NCI-H1417 treated with DMSO at 0.1 percent for 48 hours (cell line): ENCODE results near the gene RAB40AL.
"Not testable (repeated sequence)": the region's sequence is repeated elsewhere in the genome, so short reads cannot be mapped to it uniquely, and the experiment has no call there.

Experiments
- DNase-seq: peaks from one replicate; lab custom pipeline; 2025; lab: John Stamatoyannopoulos, UW

The RAB40AL gene, protein sequence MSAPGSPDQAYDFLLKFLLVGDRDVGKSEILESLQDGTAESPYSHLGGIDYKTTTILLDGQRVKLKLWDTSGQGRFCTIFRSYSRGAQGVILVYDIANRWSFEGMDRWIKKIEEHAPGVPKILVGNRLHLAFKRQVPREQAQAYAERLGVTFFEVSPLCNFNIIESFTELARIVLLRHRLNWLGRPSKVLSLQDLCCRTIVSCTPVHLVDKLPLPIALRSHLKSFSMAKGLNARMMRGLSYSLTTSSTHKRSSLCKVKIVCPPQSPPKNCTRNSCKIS

DNA sequence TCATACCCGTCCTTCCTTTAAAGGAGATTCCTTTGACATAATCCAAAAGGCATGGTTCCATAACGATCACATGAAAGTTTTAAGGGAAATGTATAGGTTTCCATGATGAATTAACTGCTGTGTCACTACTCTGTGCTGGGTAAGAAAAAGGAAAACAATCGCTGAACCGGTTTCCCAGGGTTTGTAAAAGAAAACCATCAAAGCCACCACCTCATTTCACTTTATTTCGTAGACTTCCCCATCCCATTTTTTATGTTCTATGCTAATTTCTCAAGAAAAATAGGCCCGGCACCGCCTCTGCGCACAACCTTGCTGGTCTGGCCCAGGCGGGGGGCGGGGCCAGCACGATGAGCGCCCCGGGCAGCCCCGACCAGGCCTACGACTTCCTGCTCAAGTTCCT lies at the start of gene RAB40AL:
Gene RAB40AL (plus strand): TSS at position 301 of the 400 bp plus-strand sequence. CDS start 47 bp downstream, at position 348.
- not testable (repeated sequence) for DNase-seq

DNA sequence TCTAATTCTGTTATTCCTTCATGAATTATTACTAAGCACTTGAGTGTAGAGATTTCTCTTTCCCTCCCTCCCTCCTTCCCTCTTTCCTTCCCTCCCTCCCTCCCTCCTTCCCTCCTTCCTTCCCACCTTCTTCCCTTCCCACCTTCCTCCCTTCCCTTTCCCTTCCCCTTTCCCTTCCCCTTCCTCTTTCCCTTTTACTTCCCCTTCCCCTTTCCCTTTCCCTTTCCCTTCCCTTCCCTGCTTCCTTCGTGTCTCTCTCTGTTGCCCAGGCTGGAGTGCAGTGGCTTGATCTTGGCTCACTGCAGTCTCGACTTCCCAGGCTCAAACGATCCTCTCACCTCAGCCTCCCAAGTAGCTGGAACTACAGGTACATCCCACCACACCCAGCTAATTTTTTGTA lies 49.4 kb upstream of the RAB40AL start:
- no peak for DNase-seq

GRCh38 chrX:102892103-102892502 lies 45.0 kb upstream of the RAB40AL start:
- DNase-seq: no peak

DNA sequence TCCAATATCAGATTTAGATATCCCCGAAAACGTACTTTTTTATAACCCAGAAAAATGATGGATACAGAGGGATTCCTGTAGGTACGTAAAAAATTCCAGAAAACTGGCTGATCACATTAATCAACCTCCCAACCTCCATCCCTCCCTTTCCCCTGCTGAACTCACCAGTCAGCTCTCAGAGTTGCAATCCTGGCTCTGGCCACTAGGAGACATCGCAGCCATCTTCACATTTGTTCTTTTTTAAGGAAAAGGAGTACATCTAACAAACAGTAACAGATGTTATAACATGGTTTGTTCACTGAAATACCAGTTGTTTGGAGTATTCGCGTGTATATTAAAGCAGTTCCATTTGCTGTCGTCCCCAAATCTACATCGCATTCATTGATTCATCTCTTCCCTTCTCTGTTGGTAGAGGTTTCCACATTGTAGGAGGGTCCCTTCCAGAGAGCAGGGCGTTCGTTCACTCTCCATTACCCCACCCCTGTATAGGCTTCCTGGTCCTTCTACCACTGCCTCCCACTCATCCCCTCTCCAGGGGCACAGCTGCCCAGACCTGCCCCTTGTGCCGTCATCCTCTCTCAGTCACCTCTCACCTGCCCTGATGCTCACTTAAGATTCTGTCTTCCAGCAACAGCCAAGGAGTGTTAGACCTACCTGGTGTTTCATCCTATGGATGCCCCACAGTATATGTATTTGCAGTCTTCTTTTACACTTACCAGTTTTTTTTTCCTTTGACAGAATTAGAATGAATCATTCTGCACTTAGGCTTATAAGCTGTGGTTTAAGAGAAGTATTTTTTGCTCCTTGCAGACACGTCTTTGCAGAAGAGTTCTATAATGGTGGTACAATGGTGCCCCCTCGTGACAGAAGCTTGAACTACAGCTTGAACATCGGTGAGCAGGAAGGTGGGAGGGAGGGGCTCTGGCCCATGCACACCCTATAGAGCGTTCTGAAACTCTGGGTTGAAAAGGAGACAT lies 36.8 kb upstream of the RAB40AL start:
- DNase-seq: no peak

DNA sequence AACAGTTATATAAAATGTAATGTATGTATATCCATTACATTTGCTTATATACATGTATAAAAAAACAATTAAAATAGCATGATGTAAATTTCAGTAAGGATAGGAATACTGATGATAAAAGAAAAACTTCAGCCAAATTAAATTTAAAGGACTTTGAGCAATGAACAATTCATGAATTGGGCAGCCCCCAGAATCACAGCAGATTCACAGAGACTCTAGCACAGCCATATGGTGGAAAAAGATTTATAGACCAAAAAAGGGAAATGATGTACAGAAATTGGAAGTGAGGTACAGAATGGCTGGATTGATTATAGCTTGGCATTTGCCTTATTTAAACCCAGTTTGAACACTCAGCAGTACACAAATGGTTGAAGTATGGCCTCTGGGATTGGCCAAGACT lies 34.7 kb upstream of the RAB40AL start:
- no peak for DNase-seq

- DNase-seq: no peak
These were observed 5.9 kb upstream of the RAB40AL start for GRCh38 chrX:102930990-102931756.

GRCh38 chrX:102934624-102935023 lies 2.4 kb upstream of the RAB40AL start:
- DNase-seq: no peak

- peak; percentile 43 for DNase-seq
These were observed 14.1 kb downstream of the RAB40AL start for GRCh38 chrX:102950908-102951866.

DNA sequence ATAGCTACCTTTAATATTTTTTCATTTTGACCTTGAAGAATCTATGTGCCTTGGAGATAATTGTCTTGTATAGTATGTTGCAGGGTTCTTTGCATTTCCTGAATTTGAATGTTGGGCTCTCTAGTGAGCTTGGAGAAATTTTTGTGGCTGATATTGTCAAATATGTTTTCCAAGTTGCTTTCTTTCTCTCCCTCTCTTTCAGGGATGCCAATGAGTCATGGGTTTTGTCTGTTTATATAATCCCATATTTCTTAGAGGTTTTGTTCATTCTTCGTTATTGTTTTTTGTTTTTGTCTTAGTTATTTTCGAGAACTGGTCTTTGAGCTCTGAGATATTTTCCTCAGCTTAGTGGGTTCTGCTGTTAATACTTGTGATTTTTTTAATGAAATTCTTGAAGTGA lies 20.7 kb downstream of the RAB40AL start:
- no peak for DNase-seq

GRCh38 chrX:102958794-102959193 lies 21.7 kb downstream of the RAB40AL start:
- DNase-seq: no peak

- DNase-seq: no peak
These were observed 22.4 kb downstream of the RAB40AL start for GRCh38 chrX:102959471-102959870.

DNA sequence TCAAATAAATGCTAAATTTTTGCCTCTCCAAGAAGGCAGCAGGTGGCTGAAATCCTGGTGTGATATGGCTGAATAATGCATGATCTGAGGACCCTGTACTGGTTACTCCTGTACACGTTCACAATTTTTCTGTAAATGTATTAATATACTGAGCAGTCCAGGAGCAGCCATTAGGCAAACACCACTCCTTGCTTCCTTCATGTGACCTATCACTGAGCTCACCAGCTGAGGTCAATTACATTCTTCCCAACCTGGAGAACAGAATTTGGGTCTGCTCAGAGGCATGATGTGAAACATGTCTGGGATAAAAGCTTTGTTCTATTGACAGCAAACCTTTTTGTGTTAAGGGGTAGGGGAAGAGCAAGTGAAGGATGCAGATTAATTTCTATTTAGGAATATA lies 26.9 kb downstream of the RAB40AL start:
- no peak for DNase-seq

- DNase-seq: no peak
These were observed 27.9 kb downstream of the RAB40AL start for GRCh38 chrX:102964940-102965339.

DNA sequence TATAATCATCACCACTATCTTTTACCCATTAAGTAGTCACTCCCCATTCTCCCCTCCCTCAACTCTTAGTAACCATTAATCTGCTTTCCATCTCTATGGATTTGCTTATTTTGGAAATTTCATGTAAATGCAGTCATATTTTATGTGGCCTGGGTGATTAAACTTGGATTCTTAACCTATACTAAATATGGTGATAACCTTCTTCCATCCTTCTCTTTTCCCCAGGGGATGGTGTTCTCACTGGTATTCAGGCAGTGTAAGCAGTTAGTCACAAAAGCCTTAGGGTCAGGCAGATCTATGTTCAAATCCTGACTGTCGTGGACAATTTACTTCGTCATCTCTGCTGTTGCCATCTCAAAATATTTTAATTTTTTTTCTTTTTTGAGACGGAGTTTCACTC lies 29.6 kb downstream of the RAB40AL start:
- DNase-seq: no peak

GRCh38 chrX:102968216-102968615 lies 31.1 kb downstream of the RAB40AL start:
- no peak for DNase-seq

- DNase-seq: not testable (repeated sequence)
These were observed 34.5 kb downstream of the RAB40AL start for GRCh38 chrX:102971536-102971935.

DNA sequence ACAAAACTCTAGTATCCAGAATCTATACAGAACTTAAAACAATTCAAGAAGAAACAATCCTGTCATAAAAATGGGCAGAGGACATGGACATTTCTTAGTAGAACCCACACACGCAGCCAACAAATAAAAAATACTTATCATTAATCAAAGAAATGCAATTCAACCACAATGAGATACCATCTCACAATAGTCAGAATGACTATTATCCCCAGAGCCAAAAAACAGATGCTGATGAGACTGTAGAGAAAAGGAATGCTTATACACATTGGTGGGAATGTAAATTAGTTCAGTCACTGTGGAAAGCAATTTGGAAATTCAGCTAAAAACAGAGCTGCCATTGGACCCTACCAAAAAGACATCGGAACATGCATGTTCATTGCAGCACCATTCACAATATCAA lies 37.9 kb downstream of the RAB40AL start:
- no peak for DNase-seq

GRCh38 chrX:102976286-102976685 lies 39.2 kb downstream of the RAB40AL start:
- DNase-seq: no peak

DNA sequence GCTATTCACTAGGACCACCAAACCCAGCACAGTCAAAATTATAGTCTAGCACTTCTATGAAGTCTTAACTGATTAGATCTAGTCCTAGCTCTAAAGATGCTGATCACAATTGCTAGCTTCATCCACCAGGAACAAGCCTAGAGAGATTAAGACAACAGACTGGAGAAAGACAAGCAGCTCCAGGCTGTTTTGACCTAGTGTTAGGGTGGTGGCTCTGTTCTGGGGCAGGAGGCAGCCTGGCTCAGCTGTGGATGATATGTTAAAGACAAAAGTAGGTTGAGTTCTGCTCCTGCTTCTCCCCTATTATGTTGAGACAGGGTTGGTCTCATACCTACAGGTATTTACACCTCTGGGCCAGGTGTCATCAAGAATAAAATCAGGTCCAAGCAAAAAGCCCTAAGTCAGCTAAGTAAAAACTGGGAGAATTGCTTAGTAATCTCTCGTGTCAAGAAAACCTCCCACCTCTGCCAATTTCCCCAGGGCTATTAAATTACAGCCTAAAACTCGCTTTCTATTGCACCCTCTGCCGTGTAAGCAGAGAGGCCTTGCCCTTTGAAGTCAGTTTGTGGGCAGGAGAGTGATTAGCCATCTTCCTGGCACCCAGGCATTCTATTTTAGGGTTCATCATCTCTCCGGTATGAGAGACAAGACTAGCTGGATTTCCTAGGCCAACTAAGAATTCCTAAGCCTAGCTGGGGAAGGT lies 39.9 kb downstream of the RAB40AL start:
- no peak for DNase-seq

DNA sequence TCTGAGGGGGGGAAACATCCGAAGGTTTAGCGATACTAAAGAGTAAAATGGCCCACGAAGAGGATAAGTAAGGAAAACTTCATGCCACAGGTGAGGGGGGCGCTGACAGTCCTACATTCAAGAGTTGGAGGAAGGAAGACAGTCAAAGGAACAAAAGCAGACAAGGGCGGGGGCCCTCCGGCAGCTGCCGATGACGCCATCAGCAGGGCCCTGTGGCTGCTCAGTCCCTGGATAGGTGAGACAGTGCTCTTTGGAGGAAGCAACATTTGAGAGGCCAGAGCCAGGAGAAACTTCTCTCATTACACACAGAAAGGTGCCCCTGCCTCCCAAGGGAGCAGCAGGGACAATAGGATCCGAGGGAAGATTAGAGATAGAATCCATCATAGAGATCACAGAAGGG lies 41.5 kb downstream of the RAB40AL start:
- no peak for DNase-seq

- DNase-seq: no peak
These were observed 42.5 kb downstream of the RAB40AL start for GRCh38 chrX:102979536-102979935.
